Psoas muscle (tissue), 8 donors: Measurements from ENCODE around the gene SBF2. TPM values are rescaled to one million over a fixed set of nuclear protein-coding genes. Genes with fewer than 3 reads are reported as not detected.
"Not testable (repeated sequence)": the region's sequence is repeated elsewhere in the genome, so short reads cannot be mapped to it uniquely, and the experiment has no call there.

Experiments
- ATAC-seq, 4 donors: fragments of 200-7000 bp; cut with Tn5 transposase; one replicate each; pipeline ENCODE4 v1.9.1; 2020; ENCODE audit warnings: moderate library complexity in 3 of 4, mild to moderate bottlenecking in 2 of 4
- DNase-seq, 2 donors: peaks; one replicate each; pipeline ENCODE4 v3.0.0-alpha.2; 2020
- H3K27ac ChIP-seq: fragments of 200-600 bp; one replicate; pipeline ENCODE4 v1.8.0; 2022
- H3K27me3 ChIP-seq, 3 donors: fragments of 200-600 bp in 1 of 3; one replicate each; pipeline versions ENCODE4 v1.6.1 to v1.8.0; 2013 to 2022; ENCODE audit warnings: low read length in 2 of 3, mild to moderate bottlenecking in 2 of 3, moderate library complexity in 1 of 3; ENCODE audit not compliant: insufficient read depth in 3 of 3
- H3K36me3 ChIP-seq, 2 donors: fragments of 200-600 bp in 1 of 2; one replicate each; pipeline versions ENCODE4 v1.6.1 to v1.8.0; 2013 to 2022; ENCODE audit warnings: low read depth in 1 of 2, mild to moderate bottlenecking in 1 of 2, moderate library complexity in 1 of 2; ENCODE audit not compliant: insufficient read depth in 1 of 2
- H3K4me1 ChIP-seq: fragments of 200-600 bp; one replicate; pipeline ENCODE4 v1.8.0; 2022
- H3K4me3 ChIP-seq: fragments of 200-600 bp; one replicate; pipeline ENCODE4 v1.8.0; 2022; ENCODE audit warnings: mild to moderate bottlenecking
- H3K9me3 ChIP-seq: fragments of 200-600 bp; one replicate; pipeline ENCODE4 v1.8.0; 2022
- WGBS, 3 donors: extraction: QIAGEN DNeasy Blood & Tissue Kit; methylation state at CpG; one replicate each; pipeline versions ENCODE4 v1.1.6 to v1.1.7; 2013; 5-methylcytosine and 5-hydroxymethylcytosine counted together
- intact Hi-C, 2 donors: fragments of 100-400 bp; cut with DNase I; formaldehyde crosslinking; loops; one replicate each; pipeline versions ENCODE4 v1.11.0 to v1.14.2; 2022
- polyA plus RNA-seq, 3 donors: library from polyadenylated mRNA; stranded (reverse); fragments of 200-250 nt; gene quantifications; one replicate each; pipeline ENCODE4 v1.2.3, GENCODE V29; 2013
- total RNA-seq, 4 donors: library from RNA; stranded (reverse); fragmentation: NEBNext Ultra II Directional in 2 of 4; extraction: Animal tissue kit (Norgen Biotek cat#: 25700) in 2 of 4; gene quantifications; one replicate each; pipeline versions ENCODE4 v1.2.1 to v1.2.4, GENCODE V29; 2021 to 2023
- TF ChIP-seq, protein P1 (sequence below): fragments of 200-600 bp; IDR thresholded peaks from one replicate; pipeline ENCODE4 v1.8.0; 2022; ENCODE audit warnings: antibody characterized with exemption
- donor health status: healthy with polysubstance abuse.
- donor health status: DM: no; HTN: no; CAD: no; lungs with moderate emphysema.
- donor health status: Bipolar disorder and iron deficiency.
- donor health status: healthy.
- donor health status: DM: yes; HTN: yes; CAD: no.
- donor health status: DM: no; HTN: no; CAD: no.
- donor health status: DM: no; HTN: no; CAD: no.
- donor health status: DM: yes; HTN: yes; CAD: no.

SBF2 gene
- total and polyA plus RNA-seq, 7 donors, result 3.3 to 12.6 (median 10.6) TPM

DNA sequence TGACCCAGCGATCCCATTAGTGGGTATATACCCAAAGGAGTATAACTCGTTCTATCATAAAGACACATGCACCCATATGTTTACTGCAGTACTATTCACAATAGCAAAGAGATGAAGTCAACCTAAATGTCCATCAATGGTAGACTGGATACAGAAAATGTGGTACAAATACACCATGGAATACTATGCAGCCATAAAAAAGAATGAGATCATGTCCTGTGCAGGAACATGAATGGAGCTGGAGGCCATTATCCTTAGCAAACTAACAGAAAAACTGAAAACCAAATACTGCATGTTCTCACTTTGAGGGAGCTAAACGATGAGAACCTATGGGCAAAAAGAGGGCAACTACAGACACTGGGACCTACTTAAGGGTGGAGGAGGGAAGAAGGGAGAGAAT, 146.8 kb downstream of the SBF2 start:
- intact Hi-C loops, result no loop called here
- Histone ChIP-seq H3K36me3 (no peaks in the 10 kb centered on the region), H3K4me1 (no peaks in the 10 kb centered on the region), H3K27ac (no peak overlapping the region), H3K9me3 (no peaks in the 10 kb centered on the region), H3K4me3 (no peak overlapping the region), H3K27me3 (no peaks in the 10 kb centered on the region)
- WGBS, 3 donors, result 95 to 99% (median 96%) methylated on average over 3 of the region's 3 CpGs
- DNase-seq, result no peak
- TF ChIP-seq, protein P1, sequence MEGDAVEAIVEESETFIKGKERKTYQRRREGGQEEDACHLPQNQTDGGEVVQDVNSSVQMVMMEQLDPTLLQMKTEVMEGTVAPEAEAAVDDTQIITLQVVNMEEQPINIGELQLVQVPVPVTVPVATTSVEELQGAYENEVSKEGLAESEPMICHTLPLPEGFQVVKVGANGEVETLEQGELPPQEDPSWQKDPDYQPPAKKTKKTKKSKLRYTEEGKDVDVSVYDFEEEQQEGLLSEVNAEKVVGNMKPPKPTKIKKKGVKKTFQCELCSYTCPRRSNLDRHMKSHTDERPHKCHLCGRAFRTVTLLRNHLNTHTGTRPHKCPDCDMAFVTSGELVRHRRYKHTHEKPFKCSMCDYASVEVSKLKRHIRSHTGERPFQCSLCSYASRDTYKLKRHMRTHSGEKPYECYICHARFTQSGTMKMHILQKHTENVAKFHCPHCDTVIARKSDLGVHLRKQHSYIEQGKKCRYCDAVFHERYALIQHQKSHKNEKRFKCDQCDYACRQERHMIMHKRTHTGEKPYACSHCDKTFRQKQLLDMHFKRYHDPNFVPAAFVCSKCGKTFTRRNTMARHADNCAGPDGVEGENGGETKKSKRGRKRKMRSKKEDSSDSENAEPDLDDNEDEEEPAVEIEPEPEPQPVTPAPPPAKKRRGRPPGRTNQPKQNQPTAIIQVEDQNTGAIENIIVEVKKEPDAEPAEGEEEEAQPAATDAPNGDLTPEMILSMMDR, result no peak
- ATAC-seq, result no peak

GRCh38 chr11:10144954-10145353, 149.1 kb downstream of the SBF2 start:
- no peaks in the 10 kb centered on the region for H3K36me3 ChIP-seq
- H3K27ac ChIP-seq, result no peak overlapping the region
- H3K4me3 ChIP-seq, result no peak overlapping the region
- TF ChIP-seq, protein P1, result no peak
- H3K4me1 ChIP-seq, result no peaks in the 10 kb centered on the region
- no peaks in the 10 kb centered on the region for H3K9me3 ChIP-seq
- no peaks in the 10 kb centered on the region for H3K27me3 ChIP-seq
- WGBS, 3 donors, result 94 to 95% (median 94%) methylated on average over 4 of the region's 4 CpGs
- intact Hi-C loops, result no loop called here
- DNase-seq (no peak), ATAC-seq (no peak)

DNA sequence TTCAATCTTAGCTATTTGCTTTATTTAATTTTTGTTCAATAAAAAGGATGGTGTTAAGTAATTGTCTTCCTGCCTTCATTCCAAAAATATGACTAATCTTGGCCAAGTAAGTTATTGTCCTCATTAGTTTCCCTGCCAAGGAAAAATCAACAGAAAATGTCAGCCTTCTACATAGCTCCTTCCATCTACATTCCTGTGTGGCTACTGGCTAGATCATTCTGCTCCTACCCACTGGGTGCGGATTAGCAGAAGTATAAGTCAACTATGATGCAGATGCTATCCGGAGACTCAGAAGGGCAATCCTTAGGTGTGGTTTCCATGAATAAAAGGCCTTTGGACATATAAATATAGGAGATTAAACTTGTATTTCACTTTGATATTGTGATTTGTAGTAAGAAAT, 154.4 kb downstream of the SBF2 start:
- 57 to 74% (median 58%) methylated on average over 2 of the region's 2 CpGs for WGBS, 3 donors
- no peaks in the 10 kb centered on the region for H3K4me1 ChIP-seq
- no peak overlapping the region for H3K4me3 ChIP-seq
- H3K27me3 ChIP-seq, result no peaks in the 10 kb centered on the region
- intact Hi-C loops, result no loop called here
- TF ChIP-seq, protein P1, result no peak
- ATAC-seq (no peak), DNase-seq (no peak)
- no peaks in the 10 kb centered on the region for H3K36me3 ChIP-seq
- no peak overlapping the region for H3K27ac ChIP-seq
- no peaks in the 10 kb centered on the region for H3K9me3 ChIP-seq

GRCh38 chr11:10139143-10139542, 154.9 kb downstream of the SBF2 start:
- Histone ChIP-seq H3K27ac (no peak overlapping the region), H3K36me3 (no peaks in the 10 kb centered on the region), H3K4me3 (no peak overlapping the region), H3K27me3 (no peaks in the 10 kb centered on the region), H3K9me3 (no peaks in the 10 kb centered on the region), H3K4me1 (no peaks in the 10 kb centered on the region)
- no peak for ATAC-seq
- WGBS, 3 donors, result 96 to 99% (median 97%) methylated on average over 3 of the region's 3 CpGs
- no peak for DNase-seq
- TF ChIP-seq, protein P1, result no peak
- intact Hi-C loops, result no loop called here

GRCh38 chr11:10134975-10135481, 159.0 kb downstream of the SBF2 start:
- Histone ChIP-seq H3K4me3 (no peak overlapping the region), H3K36me3 (no peaks in the 10 kb centered on the region), H3K4me1 (no peaks in the 10 kb centered on the region), H3K9me3 (no peaks in the 10 kb centered on the region), H3K27me3 (no peaks in the 10 kb centered on the region), H3K27ac (no peak overlapping the region)
- intact Hi-C loops, result no loop called here
- ATAC-seq (no peak), DNase-seq (no peak)
- 97 to 100% (median 99%) methylated on average over 5 of the region's 5 CpGs for WGBS, 3 donors
- TF ChIP-seq, protein P1, result no peak

DNA sequence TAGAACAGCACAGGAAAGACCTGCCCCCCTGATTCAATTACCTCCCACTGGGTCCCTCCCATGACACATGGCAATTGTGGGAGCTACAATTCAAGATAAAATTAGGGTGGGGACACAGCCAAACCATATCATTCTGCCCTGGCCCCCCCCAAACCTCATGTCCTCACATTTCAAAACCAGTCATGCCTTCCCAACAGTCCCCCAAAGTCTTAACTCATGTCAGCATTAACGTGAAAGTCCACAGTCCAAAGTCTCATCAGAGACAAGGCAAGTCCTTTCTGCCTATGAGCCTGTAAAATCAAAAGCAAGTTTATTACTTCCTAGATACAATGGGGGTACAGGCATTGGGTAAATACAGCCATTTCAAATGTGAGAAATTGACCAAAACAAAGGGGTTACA, 159.8 kb downstream of the SBF2 start:
- 90 to 100% (median 100%) methylated on average over 1 of the region's 1 CpG for WGBS, 3 donors
- H3K9me3 ChIP-seq, H3K4me3 ChIP-seq, H3K27me3 ChIP-seq, H3K4me1 ChIP-seq, H3K36me3 ChIP-seq, intact Hi-C loops, H3K27ac ChIP-seq, DNase-seq, ATAC-seq: not testable (repeated sequence)

- H3K27ac ChIP-seq, H3K27me3 ChIP-seq, H3K9me3 ChIP-seq, DNase-seq, H3K4me1 ChIP-seq, intact Hi-C loops, H3K4me3 ChIP-seq, ATAC-seq, H3K36me3 ChIP-seq: not testable (repeated sequence)
- 90 to 99% (median 97%) methylated on average over 10 to 23 of the region's 23 CpGs for WGBS, 3 donors
Measured at GRCh38 chr11:10133251-10133650, 160.8 kb downstream of the SBF2 start.
